H1 (cell line): ENCODE measurements around the gene APOBEC3F. TPM values are rescaled to one million over a fixed set of nuclear protein-coding genes. Genes with fewer than 3 reads are reported as not detected.
"Not testable (repeated sequence)": the region's sequence is repeated elsewhere in the genome, so short reads cannot be mapped to it uniquely, and the experiment has no call there.

Experiments
- CTCF ChIA-PET: fragments of 300-600 bp; sonication (Branson Sonifier 250); formaldehyde crosslinking; loops from one replicate; lab custom pipeline; 2021; ENCODE audit not compliant: partially characterized antibody; lab: Charles Lee
- POLR2A ChIA-PET: fragments of 300-600 bp; sonication (Branson Sonifier 250); formaldehyde crosslinking; loops from one replicate; lab custom pipeline; 2021; ENCODE audit warnings: inconsistent platforms; ENCODE audit not compliant: partially characterized antibody; lab: Charles Lee
- DNase-seq, 2 experiments: peaks; one replicate each; pipeline versions ENCODE4 v3.0.0 to v3.0.0-alpha.2; 2010 to 2022; ENCODE audit warnings: low spot score in 2 of 2, low read depth in 1 of 2, mixed read lengths in 1 of 2
- FAIRE-seq: peaks from 2 replicates; lab custom pipeline; 2011; peaks lifted over from hg19 to GRCh38; lab: Jason Lieb, UNC
- H2AFZ ChIP-seq: 2 replicates; pipeline ENCODE4 v1.8.1; 2012; ENCODE audit warnings: low read length, inconsistent platforms
- H2AK5ac ChIP-seq: 2 replicates; pipeline ENCODE4 v1.6.1; 2013; ENCODE audit warnings: low read depth, low read length
- H2BK120ac ChIP-seq: replicated peaks from 2 replicates; pipeline ENCODE3; 2013; ENCODE audit warnings: low read depth, low read length, inconsistent platforms
- H2BK12ac ChIP-seq: 2 replicates; pipeline ENCODE4 v1.6.1; 2013; ENCODE audit warnings: low read depth, low read length
- H2BK15ac ChIP-seq: 2 replicates; pipeline ENCODE4 v1.6.1; 2013; ENCODE audit warnings: low read length
- H2BK20ac ChIP-seq: 2 replicates; pipeline ENCODE4 v1.6.1; 2013; ENCODE audit warnings: low read length
- H2BK5ac ChIP-seq: 2 replicates; pipeline ENCODE4 v1.6.1; 2013; ENCODE audit warnings: low read depth, low read length
- H3K14ac ChIP-seq: 2 replicates; pipeline ENCODE4 v1.6.1; 2013; ENCODE audit warnings: inconsistent platforms; ENCODE audit not compliant: insufficient read length
- H3K18ac ChIP-seq: 2 replicates; pipeline ENCODE4 v1.6.1; 2013; ENCODE audit warnings: low read length; ENCODE audit errors: extremely low read depth
- H3K23ac ChIP-seq: 2 replicates; pipeline ENCODE4 v1.6.1; 2013; ENCODE audit warnings: inconsistent platforms; ENCODE audit not compliant: insufficient read length
- H3K23me2 ChIP-seq: 2 replicates; pipeline ENCODE4 v1.6.1; 2013; ENCODE audit warnings: low read depth, low read length
- H3K27ac ChIP-seq: 2 replicates; pipeline ENCODE4 v1.6.1; 2011; ENCODE audit warnings: low read depth, low read length, inconsistent platforms
- H3K27me3 ChIP-seq, 4 experiments: replicated peaks in 1 of 4; 1 replicate in 1 of 4; 2 replicates in 3 of 4; pipeline versions ENCODE4 v1.6.1 to v1.8.1; 2011 to 2013; ENCODE audit warnings: low read length in 3 of 4, mild to moderate bottlenecking in 3 of 4, inconsistent platforms in 2 of 4, mixed read lengths in 2 of 4, moderate library complexity in 1 of 4; ENCODE audit not compliant: control insufficient read depth in 3 of 4, insufficient read depth in 3 of 4; ENCODE audit errors: extremely low read depth in 1 of 4
- H3K36me3 ChIP-seq, 4 experiments: 2 replicates each; pipeline versions ENCODE4 v1.6.1 to v1.8.1; 2011 to 2013; ENCODE audit warnings: mild to moderate bottlenecking in 4 of 4, low read length in 3 of 4, moderate library complexity in 2 of 4, control low read depth in 1 of 4, inconsistent platforms in 1 of 4; ENCODE audit not compliant: insufficient read depth in 4 of 4, control insufficient read depth in 2 of 4
- H3K4ac ChIP-seq: replicated peaks from 2 replicates; pipeline ENCODE3; 2013; ENCODE audit warnings: low read length, low read depth, mixed read lengths, inconsistent platforms; ENCODE audit not compliant: insufficient read length
- H3K4me1 ChIP-seq, 4 experiments: replicated peaks in 1 of 4; 1 replicate in 1 of 4; 2 replicates in 3 of 4; pipeline versions ENCODE4 v1.6.1 to v1.8.1; 2011 to 2013; ENCODE audit warnings: low read length in 3 of 4, inconsistent platforms in 2 of 4, mixed read lengths in 1 of 4; ENCODE audit not compliant: insufficient read depth in 4 of 4, control insufficient read depth in 3 of 4
- H3K4me2 ChIP-seq, 2 experiments: 2 replicates each; pipeline versions ENCODE4 v1.6.1 to v1.8.1; 2011 to 2013; ENCODE audit warnings: low read depth in 2 of 2, low read length in 2 of 2, control low read depth in 1 of 2, inconsistent platforms in 1 of 2, mild to moderate bottlenecking in 1 of 2; ENCODE audit not compliant: insufficient read depth in 1 of 2
- H3K4me3 ChIP-seq, 4 experiments: fragments of 200-600, 300-600 bp in 1 of 4; sonication (generic), shearing (Covaris generic), sonication (Bioruptor Twin) in 1 of 4; 2 replicates each; pipeline versions ENCODE4 v1.5.1 to v1.8.1; 2011 to 2016; ENCODE audit warnings: low read length in 4 of 4, low read depth in 3 of 4, control low read depth in 2 of 4, inconsistent platforms in 2 of 4, mild to moderate bottlenecking in 2 of 4, mixed read lengths in 1 of 4, moderate library complexity in 1 of 4; ENCODE audit not compliant: insufficient read depth in 2 of 4; ENCODE audit errors: extremely low read depth in 1 of 4
- H3K56ac ChIP-seq: replicated peaks from 2 replicates; pipeline ENCODE3; 2013; ENCODE audit warnings: low read depth, mild to moderate bottlenecking, mixed read lengths, low read length, inconsistent platforms; ENCODE audit not compliant: insufficient read length
- H3K79me1 ChIP-seq: 2 replicates; pipeline ENCODE4 v1.6.1; 2013; ENCODE audit warnings: low read depth, low read length, control low read depth
- H3K79me2 ChIP-seq, 2 experiments: 2 replicates each; pipeline versions ENCODE4 v1.6.1 to v1.8.1; 2012 to 2013; ENCODE audit warnings: low read length in 2 of 2, mild to moderate bottlenecking in 2 of 2, inconsistent platforms in 1 of 2; ENCODE audit not compliant: insufficient read depth in 2 of 2, control insufficient read depth in 1 of 2
- H3K9ac ChIP-seq, 4 experiments: replicated peaks in 1 of 4; 1 replicate in 1 of 4; 2 replicates in 3 of 4; pipeline versions ENCODE4 v1.6.1 to v1.8.1; 2011 to 2013; ENCODE audit warnings: low read depth in 3 of 4, low read length in 3 of 4, control low read depth in 2 of 4, mild to moderate bottlenecking in 2 of 4, moderate library complexity in 2 of 4, inconsistent platforms in 1 of 4; ENCODE audit errors: extremely low read depth in 1 of 4
- H3K9me3 ChIP-seq, 2 experiments: 2 replicates each; pipeline versions ENCODE4 v1.6.1 to v1.8.1; 2012 to 2013; ENCODE audit warnings: mild to moderate bottlenecking in 2 of 2, moderate library complexity in 2 of 2, control low read depth in 1 of 2, inconsistent platforms in 1 of 2, low read depth in 1 of 2, low read length in 1 of 2, mixed read lengths in 1 of 2; ENCODE audit not compliant: insufficient read depth in 2 of 2
- H4K20me1 ChIP-seq, 2 experiments: replicated peaks in 1 of 2; 2 replicates each; pipeline versions ENCODE3 to v1.8.1; 2011 to 2013; ENCODE audit warnings: inconsistent platforms in 2 of 2, low read length in 2 of 2, mild to moderate bottlenecking in 1 of 2; ENCODE audit not compliant: insufficient read depth in 2 of 2, control insufficient read depth in 1 of 2
- H4K5ac ChIP-seq: 2 replicates; pipeline ENCODE4 v1.6.1; 2013; ENCODE audit warnings: low read length, low read depth, mixed read lengths, inconsistent platforms; ENCODE audit not compliant: insufficient read length
- H4K8ac ChIP-seq: 2 replicates; pipeline ENCODE4 v1.8.0; 2013; ENCODE audit warnings: mild to moderate bottlenecking, moderate library complexity, low read length, inconsistent platforms; ENCODE audit not compliant: insufficient read depth; ENCODE audit errors: extremely low read depth
- H4K91ac ChIP-seq: replicated peaks from 2 replicates; pipeline ENCODE3; 2013; ENCODE audit warnings: low read length, mixed read lengths, inconsistent platforms; ENCODE audit not compliant: insufficient read length
- WGBS, 2 experiments: shearing (Covaris generic) in 1 of 2; methylation state at CpG; one replicate each; pipeline versions ENCODE4 v1.1.6 to v1.1.7; 2013 to 2015; ENCODE audit warnings: low lambda C conversion rate in 2 of 2, mixed read lengths in 2 of 2, inconsistent platforms in 1 of 2, low coverage in 1 of 2, missing lambda C conversion rate in 1 of 2; ENCODE audit not compliant: insufficient replicate concordance in 2 of 2, insufficient coverage in 1 of 2, insufficient read length in 1 of 2; ENCODE audit errors: extremely low coverage in 1 of 2, missing lambda C conversion rate in 1 of 2; 5-methylcytosine and 5-hydroxymethylcytosine counted together
- polyA plus RNA-seq, 7 experiments: library from polyadenylated mRNA; depleted of rRNA in 3 of 7; stranded (reverse) in 5 of 7; unstranded in 2 of 7; fragments of >200 nt in 5 of 7; fragments of 200-250 nt in 2 of 7; gene quantifications; 1 replicate in 5 of 7; 2 replicates in 1 of 7; 4 replicates in 1 of 7; pipeline versions ENCODE4 v1.2.1 to v1.2.3, GENCODE V29; 2011 to 2013; ENCODE audit warnings: missing spikeins in 2 of 7, mixed read lengths in 2 of 7
- total RNA-seq: library from RNA; stranded (reverse); fragmentation: NEBNext Ultra II Directional; extraction: Animal tissue kit (Norgen Biotek cat#: 25700); gene quantifications from 2 replicates; pipeline ENCODE4 v1.2.1, GENCODE V29; 2021

Gene APOBEC3F
- total and polyA plus RNA-seq, 2 of the 8 experiments (the other 6 are each of a cell fraction or from before 2014, with no cell fraction given): 4.0 to 7.3 TPM

- H3K9ac ChIP-seq, H2BK120ac ChIP-seq, H3K27me3 ChIP-seq, DNase-seq, H2AFZ ChIP-seq, H3K18ac ChIP-seq, FAIRE-seq, H3K79me2 ChIP-seq, H3K14ac ChIP-seq, H2BK15ac ChIP-seq, H4K8ac ChIP-seq, H3K79me1 ChIP-seq, H3K27ac ChIP-seq, H2AK5ac ChIP-seq, H2BK20ac ChIP-seq, H3K36me3 ChIP-seq, H3K4ac ChIP-seq, H2BK12ac ChIP-seq, H3K4me3 ChIP-seq, H4K20me1 ChIP-seq, H4K91ac ChIP-seq, H2BK5ac ChIP-seq, H4K5ac ChIP-seq, H3K56ac ChIP-seq, H3K23me2 ChIP-seq, H3K23ac ChIP-seq, H3K9me3 ChIP-seq, H3K4me1 ChIP-seq, H3K4me2 ChIP-seq: not testable (repeated sequence)
- ChIA-PET POLR2A (interaction anchor here (0.7 kb wide), 1 partner anchor 12 kb away, joined by 3 read pairs; no protein-coding TSS in a partner anchor), CTCF (interaction anchor here (0.5 to 0.7 kb wide), 2 partner anchors 11 to 305 kb away, joined by 3 read pairs; no protein-coding TSS in a partner anchor)
- 96% methylated on average over 11 of the region's 12 CpGs; no CpG with 5 or more reads in 1 of the 2 experiments for whole genome bisulfite sequencing, 2 experiments
These were observed 37.2 kb downstream of the APOBEC3F start for GRCh38 chr22:39077912-39078311.
